Loucy (cell line): ENCODE measurements around the gene WWTR1.

ENCODE experiments used
- H2AFZ ChIP-seq: fragments of 200-600 bp; sonication (generic); 2 replicates; pipeline ENCODE4 v1.6.0; 2016; ENCODE audit warnings: antibody characterized with exemption, mild to moderate bottlenecking, low read length, moderate library complexity
- H3F3A ChIP-seq: fragments of 200-600 bp; 2 replicates; pipeline ENCODE4 v1.6.0; 2016; ENCODE audit warnings: antibody characterized with exemption, low read depth, mild to moderate bottlenecking
- H3K27me3 ChIP-seq: fragments of 200-600 bp; sonication (generic); 2 replicates; pipeline ENCODE4 v1.6.1; 2014; ENCODE audit warnings: low read length, mild to moderate bottlenecking; ENCODE audit not compliant: insufficient read depth, poor library complexity, severe bottlenecking
- H3K36me3 ChIP-seq: fragments of 200-600 bp; sonication (generic); 2 replicates; pipeline ENCODE4 v1.6.1; 2016; ENCODE audit warnings: low read length; ENCODE audit not compliant: insufficient read depth
- H3K4me1 ChIP-seq: fragments of 200-600 bp; sonication (generic); 2 replicates; pipeline ENCODE4 v1.5.1; 2014; ENCODE audit warnings: low read length, mild to moderate bottlenecking; ENCODE audit not compliant: insufficient read depth, poor library complexity, severe bottlenecking
- H3K4me2 ChIP-seq: fragments of 200-600 bp; sonication (generic); 2 replicates; pipeline ENCODE4 v1.6.0; 2014; ENCODE audit warnings: antibody characterized with exemption, low read length, low read depth, mild to moderate bottlenecking; ENCODE audit not compliant: poor library complexity, severe bottlenecking
- H3K4me3 ChIP-seq: fragments of 200-600 bp; sonication (generic); 2 replicates; pipeline ENCODE4 v1.5.1; 2014; ENCODE audit warnings: low read length, mild to moderate bottlenecking, mixed read lengths; ENCODE audit not compliant: poor library complexity, severe bottlenecking
- H3K79me2 ChIP-seq: fragments of 200-600 bp; sonication (generic); 2 replicates; pipeline ENCODE4 v1.6.1; 2014; ENCODE audit warnings: low read length; ENCODE audit not compliant: insufficient read depth
- H3K9ac ChIP-seq: fragments of 200-600 bp; sonication (generic); 2 replicates; pipeline ENCODE4 v1.6.0; 2014; ENCODE audit warnings: mild to moderate bottlenecking, low read depth, low read length, moderate library complexity; ENCODE audit not compliant: poor library complexity, severe bottlenecking
- H3K9me2 ChIP-seq: fragments of 200-600 bp; sonication (generic); replicated peaks from 2 replicates; pipeline ENCODE4 v1.6.1; 2016; ENCODE audit warnings: low read depth, low read length, mixed read lengths
- H3K9me3 ChIP-seq: fragments of 200-600 bp; sonication (generic); 2 replicates; pipeline ENCODE4 v1.6.1; 2014; ENCODE audit warnings: mild to moderate bottlenecking, antibody characterized with exemption, low read length, low read depth; ENCODE audit not compliant: insufficient read depth
- H4K20me1 ChIP-seq: fragments of 200-600 bp; sonication (generic); 2 replicates; pipeline ENCODE4 v1.6.0; 2014; ENCODE audit warnings: antibody characterized with exemption, low read length, mild to moderate bottlenecking; ENCODE audit not compliant: insufficient read depth, poor library complexity, severe bottlenecking
- CTCF ChIP-seq: fragments of 200-600 bp; sonication (generic); conservative IDR thresholded peaks from 2 replicates; pipeline ENCODE4 v1.5.1; 2014; ENCODE audit warnings: mild to moderate bottlenecking, antibody characterized with exemption, low read length
- EZH2phosphoT487 ChIP-seq: fragments of 200-600 bp; IDR thresholded peaks from 2 replicates; pipeline ENCODE4 v1.6.1; 2018; ENCODE audit warnings: antibody characterized with exemption, mild to moderate bottlenecking, moderate library complexity, borderline replicate concordance

WWTR1 gene

GRCh38 chr3:149547413-149547812 lies 110.4 kb downstream of the WWTR1 start:
- H3K9ac ChIP-seq: no peak overlapping the region
- H3F3A ChIP-seq: no peaks in the 10 kb centered on the region

GRCh38 chr3:149545049-149545448 lies 112.8 kb downstream of the WWTR1 start:
- no peaks in the 10 kb centered on the region for H3K36me3 ChIP-seq
- no peaks in the 10 kb centered on the region for H3K9me3 ChIP-seq
- H3K9ac ChIP-seq: no peak overlapping the region
- H3K9me2 ChIP-seq: no peaks in the 10 kb centered on the region
- no peaks in the 10 kb centered on the region for H3K27me3 ChIP-seq
- no peaks in the 10 kb centered on the region for H3F3A ChIP-seq
- H3K4me1 ChIP-seq: no peaks in the 10 kb centered on the region
- no peak for TF ChIP-seq CTCF
- no peak for TF ChIP-seq EZH2phosphoT487
- no peak overlapping the region for H2AFZ ChIP-seq
- H3K4me2 ChIP-seq: no peak overlapping the region
- no peaks in the 10 kb centered on the region for H4K20me1 ChIP-seq
- no peaks in the 10 kb centered on the region for H3K79me2 ChIP-seq
- H3K4me3 ChIP-seq: no peak overlapping the region

More at GRCh38 chr3:149547413-149547812, 110.4 kb downstream of the WWTR1 start:
- Histone ChIP-seq H3K4me2 (no peak overlapping the region), H3K4me1 (no peaks in the 10 kb centered on the region), H3K79me2 (no peaks in the 10 kb centered on the region), H3K4me3 (no peak overlapping the region), H3K36me3 (no peaks in the 10 kb centered on the region), H3K9me2 (no peaks in the 10 kb centered on the region), H3K9me3 (no peaks in the 10 kb centered on the region), H2AFZ (no peak overlapping the region), H4K20me1 (no peaks in the 10 kb centered on the region), H3K27me3 (no peaks in the 10 kb centered on the region)
- TF ChIP-seq CTCF (no peak), EZH2phosphoT487 (no peak)

DNA sequence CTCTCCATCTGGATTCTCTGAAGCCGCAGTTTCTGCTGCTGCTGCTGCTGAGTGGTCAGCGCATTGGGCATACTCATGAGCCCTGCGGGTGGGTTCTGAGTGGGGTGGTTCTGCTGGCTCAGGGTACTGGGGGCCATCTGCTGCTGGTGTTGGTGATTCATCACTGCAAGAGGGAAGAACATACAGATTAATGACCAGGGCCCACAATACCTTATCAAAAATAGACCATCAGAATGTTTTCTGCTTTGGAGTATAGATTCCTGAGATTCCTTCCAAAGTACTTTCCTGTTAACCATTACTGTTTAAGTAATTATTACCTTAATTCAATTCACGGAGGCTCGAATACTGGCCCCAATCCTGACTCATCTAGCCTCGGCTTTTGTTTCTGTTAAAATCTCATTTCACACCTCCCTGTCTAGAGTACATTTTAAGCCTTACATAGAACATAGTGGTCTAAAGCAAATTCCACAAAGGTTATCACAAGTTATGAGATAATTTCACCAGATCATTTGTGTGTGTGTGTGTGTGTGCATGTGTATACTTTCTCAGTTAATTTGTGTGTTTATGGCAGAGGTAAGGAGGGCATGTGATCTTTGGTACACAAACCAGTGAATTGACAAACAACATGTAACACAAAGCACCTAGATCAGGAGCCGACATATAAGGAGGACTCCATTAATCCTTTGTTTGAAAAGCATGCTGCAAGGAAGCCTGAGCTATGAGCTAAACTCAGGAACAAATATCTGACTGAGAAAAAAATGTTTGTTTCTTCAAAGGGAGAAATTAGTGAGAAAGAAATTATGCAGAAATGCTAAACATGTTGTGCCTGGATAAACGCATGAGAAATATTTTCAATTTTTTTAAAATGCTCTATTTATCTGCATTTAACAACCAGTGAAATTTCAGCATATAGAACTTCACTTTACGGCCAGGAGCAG lies 115.2 kb downstream of the WWTR1 start:
- Histone ChIP-seq H3K9me3 (no peaks in the 10 kb centered on the region), H3K4me2 (no peak overlapping the region), H3K27me3 (no peaks in the 10 kb centered on the region), H3K9me2 (no peaks in the 10 kb centered on the region), H3K36me3 (no peaks in the 10 kb centered on the region), H2AFZ (0 out of 2 replicates have a peak overlapping the region, but pooled peaks have one; percentile 39), H4K20me1 (no peaks in the 10 kb centered on the region), H3K9ac (no peak overlapping the region), H3F3A (no peaks in the 10 kb centered on the region), H3K4me1 (no peaks in the 10 kb centered on the region), H3K4me3 (no peak overlapping the region), H3K79me2 (no peaks in the 10 kb centered on the region)
- TF ChIP-seq CTCF: no peak
- TF ChIP-seq EZH2phosphoT487: no peak
